Transverse colon (tissue), 4 donors: ENCODE results near the gene FRAS1. TPM values are rescaled to one million over a fixed set of nuclear protein-coding genes. Genes with fewer than 3 reads are reported as not detected.

Source experiments
- DNase-seq: peaks from one replicate; pipeline ENCODE4 v3.0.0-alpha.2; 2019
- H3K27ac ChIP-seq, 4 donors: fragments of 200-600 bp; sonication (generic); 2 replicates each; pipeline ENCODE4 v1.5.1; 2016 to 2018; ENCODE audit warnings: inconsistent platforms in 4 of 4
- H3K27me3 ChIP-seq: fragments of 200-600 bp; sonication (generic); 2 replicates; pipeline ENCODE4 v1.5.1; 2017; ENCODE audit warnings: inconsistent platforms
- H3K36me3 ChIP-seq, 4 donors: fragments of 200-600 bp; sonication (generic); 2 replicates each; pipeline ENCODE4 v1.5.1; 2017 to 2019; ENCODE audit warnings: inconsistent platforms in 4 of 4
- H3K4me1 ChIP-seq, 4 donors: fragments of 200-600 bp; sonication (generic); 2 replicates each; pipeline ENCODE4 v1.5.1; 2017 to 2020; ENCODE audit warnings: inconsistent platforms in 4 of 4
- H3K4me3 ChIP-seq, 4 donors: fragments of 200-600 bp; sonication (generic); 1 replicate in 1 of 4; 2 replicates in 3 of 4; pipeline versions ENCODE4 v1.5.1 to v1.6.1; 2017 to 2019; ENCODE audit warnings: inconsistent platforms in 4 of 4
- H3K9me3 ChIP-seq, 2 donors: fragments of 200-600 bp; sonication (generic); 2 replicates each; pipeline ENCODE4 v1.5.1; 2017 to 2019; ENCODE audit warnings: inconsistent platforms in 2 of 2
- EP300 ChIP-seq: sonication (generic); formaldehyde crosslinking; IDR thresholded peaks from one replicate; pipeline ENCODE4 v1.6.1; 2017; ENCODE audit warnings: antibody characterized with exemption, low read depth
- POLR2A ChIP-seq: fragments of 450-650 bp; IDR thresholded peaks from one replicate; pipeline ENCODE4 v1.6.1; 2016; ENCODE audit warnings: antibody characterized with exemption, mild to moderate bottlenecking, moderate library complexity
- POLR2AphosphoS5 ChIP-seq, 3 donors: sonication (generic); formaldehyde crosslinking; IDR thresholded peaks; one replicate each; pipeline ENCODE4 v1.6.1; 2016; ENCODE audit warnings: antibody characterized with exemption in 3 of 3
- WGBS, 2 donors: methylation state at CpG; one replicate each; pipeline ENCODE4 v1.1.5; 2018; ENCODE audit warnings: low coverage in 1 of 2; 5-methylcytosine and 5-hydroxymethylcytosine counted together
- in situ Hi-C, 4 donors: fragments of 200-750 bp; cut with MboI; loops; one replicate each; pipeline versions ENCODE4 v1.15.0 to v1.15.1; 2017; ENCODE audit warnings: low sequenced_read_pairs in 3 of 4, low pct_ligation_motif_present in 1 of 4, low pct_unique_long_range_greater_than_20kb in 1 of 4
- intact Hi-C: fragments of 100-400 bp; cut with DNase I; formaldehyde crosslinking; loops from one replicate; pipeline ENCODE4 v1.15.1; 2023; ENCODE audit warnings: low total_unique reads
- total RNA-seq, 4 donors: library from RNA; depleted of rRNA; stranded (reverse); fragments of >200 nt; gene quantifications; one replicate each; pipeline ENCODE4 v1.1.0, GENCODE V29; 2016
- TF ChIP-seq, protein P1 (sequence below), 5 experiments: fragments of 200-600 bp in 3 of 5; fragments of 450-650 bp in 2 of 5; sonication (generic) in 3 of 5; IDR thresholded peaks; 1 replicate in 2 of 5; 2 replicates in 3 of 5; pipeline ENCODE4 v1.5.1; 2016 to 2017; ENCODE audit warnings: antibody characterized with exemption in 5 of 5, inconsistent platforms in 3 of 5, mild to moderate bottlenecking in 2 of 5, moderate library complexity in 1 of 5

FRAS1 gene
- total RNA-seq, 4 donors from 2014 or later: 1.8 to 9.7 (median 3.1) TPM

DNA sequence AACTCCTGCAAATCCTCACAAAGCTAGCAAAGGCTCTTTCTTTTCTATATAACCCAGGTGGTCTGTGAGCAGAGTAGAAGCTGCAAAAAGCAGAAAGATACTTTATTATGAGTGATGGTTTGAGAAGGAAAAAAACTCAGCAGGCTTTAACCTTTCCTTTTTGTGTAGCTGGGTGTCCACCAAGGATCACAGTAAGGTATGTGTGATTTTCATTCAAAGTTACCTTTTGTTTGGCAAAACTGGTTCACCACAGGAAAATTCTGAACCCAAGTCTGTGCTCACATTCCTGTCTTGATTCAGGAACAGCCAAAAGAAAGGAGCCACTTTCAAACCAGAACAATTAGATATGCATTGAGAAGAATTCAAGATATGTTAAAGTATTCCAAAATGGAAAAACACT is 35.7 kb downstream of the FRAS1 start:
- H3K4me3 ChIP-seq: no peak overlapping the region
- no peak overlapping the region for H3K27ac ChIP-seq
- TF ChIP-seq POLR2AphosphoS5 (IDR thresholded peaks at IDR 0.05): no peak
- TF ChIP-seq, protein P1, sequence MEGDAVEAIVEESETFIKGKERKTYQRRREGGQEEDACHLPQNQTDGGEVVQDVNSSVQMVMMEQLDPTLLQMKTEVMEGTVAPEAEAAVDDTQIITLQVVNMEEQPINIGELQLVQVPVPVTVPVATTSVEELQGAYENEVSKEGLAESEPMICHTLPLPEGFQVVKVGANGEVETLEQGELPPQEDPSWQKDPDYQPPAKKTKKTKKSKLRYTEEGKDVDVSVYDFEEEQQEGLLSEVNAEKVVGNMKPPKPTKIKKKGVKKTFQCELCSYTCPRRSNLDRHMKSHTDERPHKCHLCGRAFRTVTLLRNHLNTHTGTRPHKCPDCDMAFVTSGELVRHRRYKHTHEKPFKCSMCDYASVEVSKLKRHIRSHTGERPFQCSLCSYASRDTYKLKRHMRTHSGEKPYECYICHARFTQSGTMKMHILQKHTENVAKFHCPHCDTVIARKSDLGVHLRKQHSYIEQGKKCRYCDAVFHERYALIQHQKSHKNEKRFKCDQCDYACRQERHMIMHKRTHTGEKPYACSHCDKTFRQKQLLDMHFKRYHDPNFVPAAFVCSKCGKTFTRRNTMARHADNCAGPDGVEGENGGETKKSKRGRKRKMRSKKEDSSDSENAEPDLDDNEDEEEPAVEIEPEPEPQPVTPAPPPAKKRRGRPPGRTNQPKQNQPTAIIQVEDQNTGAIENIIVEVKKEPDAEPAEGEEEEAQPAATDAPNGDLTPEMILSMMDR (IDR thresholded peaks at IDR 0.05): no peak
- no peak for TF ChIP-seq POLR2A
- no peak for TF ChIP-seq EP300
- no peaks in the 10 kb centered on the region for H3K9me3 ChIP-seq
- intact Hi-C loops: no loop called here
- no peaks in the 10 kb centered on the region for H3K27me3 ChIP-seq
- no peaks in the 10 kb centered on the region for H3K4me1 ChIP-seq
- in situ Hi-C loops: no loop called here
- no peaks in the 10 kb centered on the region for H3K36me3 ChIP-seq
- DNase-seq: no peak

DNA sequence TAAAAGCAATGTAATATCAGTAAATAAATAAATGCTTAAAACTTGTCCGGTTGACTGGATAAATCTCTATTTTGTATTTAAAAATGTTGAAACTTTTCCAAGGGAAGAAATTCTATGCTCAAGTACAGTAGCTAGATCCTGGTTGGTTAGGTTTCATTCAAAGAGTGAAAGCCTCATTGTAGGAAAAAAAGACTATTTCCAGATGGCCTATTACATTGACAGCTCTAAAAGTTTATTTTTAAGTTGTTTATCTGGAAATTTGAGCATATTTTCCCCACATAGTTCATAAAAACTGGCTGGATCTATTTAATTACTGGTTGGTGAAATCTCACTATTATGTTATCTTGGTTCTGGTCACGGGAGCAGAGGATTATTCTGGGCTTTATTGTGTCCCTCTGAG is 38.0 kb downstream of the FRAS1 start:
- Histone ChIP-seq H3K4me3 (no peak overlapping the region), H3K27me3 (no peaks in the 10 kb centered on the region), H3K27ac (no peak overlapping the region), H3K4me1 (no peaks in the 10 kb centered on the region), H3K36me3 (no peaks in the 10 kb centered on the region), H3K9me3 (no peaks in the 10 kb centered on the region)
- WGBS, 2 donors: 52 to 68% methylated on average over 2 of the region's 2 CpGs
- in situ Hi-C loops: no loop called here
- no peak for TF ChIP-seq POLR2AphosphoS5 (IDR thresholded peaks at IDR 0.05)
- no peak for TF ChIP-seq EP300
- TF ChIP-seq, protein P1 (IDR thresholded peaks at IDR 0.05): no peak
- TF ChIP-seq POLR2A: no peak
- DNase-seq: no peak
- intact Hi-C loops: no loop called here

DNA sequence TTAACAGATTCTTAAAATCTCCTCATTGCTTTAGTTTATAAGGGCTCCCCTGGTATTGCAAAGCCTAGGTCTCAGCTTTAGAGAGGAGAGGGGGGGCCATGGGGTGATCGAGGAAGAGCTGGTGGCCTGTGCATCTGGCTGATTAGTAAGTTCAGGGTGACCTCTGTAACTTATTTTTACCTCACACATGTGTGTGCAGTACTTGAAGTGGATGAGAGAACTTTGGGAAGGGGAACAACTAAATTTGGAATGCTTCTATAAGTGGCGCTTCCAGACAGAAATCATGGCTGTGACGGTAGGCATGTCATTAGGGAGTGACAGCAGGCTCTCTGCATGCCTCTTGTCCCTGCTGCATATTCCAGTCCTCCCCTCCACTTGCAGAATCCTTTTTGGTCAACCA is 41.9 kb downstream of the FRAS1 start:
- in situ Hi-C loops: no loop called here
- 83 to 90% methylated on average over 2 to 3 of the region's 3 CpGs for WGBS, 2 donors

DNA sequence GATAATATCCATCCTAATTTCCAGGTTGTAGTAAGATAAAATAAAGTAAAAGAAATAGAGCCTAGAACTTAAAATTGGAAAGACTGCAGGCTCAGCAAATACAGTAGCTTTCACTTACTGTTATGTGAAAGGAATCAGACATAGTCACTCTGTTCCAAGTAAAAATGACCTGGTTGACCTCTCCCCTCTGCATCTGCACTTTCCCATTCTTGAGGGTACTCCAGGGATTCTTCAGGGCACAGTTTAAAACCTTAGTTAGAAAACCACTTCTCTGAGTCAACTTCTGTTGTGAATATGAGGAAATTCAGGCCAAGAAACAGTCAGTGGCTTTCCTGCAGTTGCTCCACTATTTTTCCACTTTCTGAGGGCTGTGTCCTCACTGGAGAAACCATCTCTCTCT is 42.9 kb downstream of the FRAS1 start:
- Histone ChIP-seq H3K27me3 (no peaks in the 10 kb centered on the region), H3K9me3 (no peaks in the 10 kb centered on the region), H3K4me1 (no peaks in the 10 kb centered on the region), H3K4me3 (no peak overlapping the region), H3K27ac (no peak overlapping the region), H3K36me3 (no peaks in the 10 kb centered on the region)
- intact Hi-C loops (no loop called here), in situ Hi-C loops (no loop called here)
- TF ChIP-seq, protein P1 (IDR thresholded peaks at IDR 0.05): no peak
- TF ChIP-seq POLR2A: no peak
- TF ChIP-seq POLR2AphosphoS5 (IDR thresholded peaks at IDR 0.05): no peak
- TF ChIP-seq EP300: no peak
- DNase-seq: no peak

More for the DNA sequence above, 41.9 kb downstream of the FRAS1 start:
- H3K36me3 ChIP-seq: no peaks in the 10 kb centered on the region
- intact Hi-C loops: no loop called here
- H3K27ac ChIP-seq: no peak overlapping the region
- H3K27me3 ChIP-seq: no peaks in the 10 kb centered on the region
- H3K4me1 ChIP-seq: no peaks in the 10 kb centered on the region
- no peak for DNase-seq
- H3K4me3 ChIP-seq: no peak overlapping the region
- no peaks in the 10 kb centered on the region for H3K9me3 ChIP-seq
- TF ChIP-seq EP300: no peak
- TF ChIP-seq, protein P1 (IDR thresholded peaks at IDR 0.05): no peak
- TF ChIP-seq POLR2AphosphoS5 (IDR thresholded peaks at IDR 0.05): no peak
- TF ChIP-seq POLR2A: no peak
